IMR-90 (cell line): ENCODE results near the gene KMT2E.

Source experiments
- CEBPB ChIP-seq: IDR thresholded peaks from 2 replicates; pipeline ENCODE4 v1.6.1; 2012; ENCODE audit warnings: low read depth, low read length, improper control_type of control experiment
- CTCF ChIP-seq: conservative IDR thresholded peaks from 2 replicates; pipeline ENCODE4 v1.5.1; 2012; ENCODE audit warnings: mild to moderate bottlenecking, low read depth, low read length, improper control_type of control experiment
- MAFK ChIP-seq: IDR thresholded peaks from 2 replicates; pipeline ENCODE4 v1.6.1; 2012; ENCODE audit warnings: low read depth, low read length, improper control_type of control experiment
- MXI1 ChIP-seq: IDR thresholded peaks from 2 replicates; pipeline ENCODE4 v1.6.1; 2012; ENCODE audit warnings: low read depth, mild to moderate bottlenecking, low read length, moderate library complexity, borderline replicate concordance
- NFE2L2 ChIP-seq: fragments of 150-350 bp; IDR thresholded peaks from 2 replicates; pipeline ENCODE4 v1.6.1; 2016; ENCODE audit warnings: low read depth, mild to moderate bottlenecking, low read length
- POLR2A ChIP-seq: IDR thresholded peaks from 2 replicates; pipeline ENCODE4 v1.6.1; 2012; ENCODE audit warnings: mild to moderate bottlenecking, low read depth, low read length
- RAD21 ChIP-seq: IDR thresholded peaks from 2 replicates; pipeline ENCODE4 v1.6.1; 2012; ENCODE audit warnings: low read length, improper control_type of control experiment
- RCOR1 ChIP-seq: IDR thresholded peaks from 2 replicates; pipeline ENCODE4 v1.6.1; 2012; ENCODE audit warnings: mild to moderate bottlenecking, low read length, improper control_type of control experiment; ENCODE audit not compliant: insufficient replicate concordance
- RFX5 ChIP-seq: IDR thresholded peaks from 2 replicates; pipeline ENCODE4 v1.8.0; 2012; ENCODE audit warnings: low read depth, mild to moderate bottlenecking, low read length, moderate library complexity
- SMC3 ChIP-seq: fragments of 150-350 bp; IDR thresholded peaks from 2 replicates; pipeline ENCODE4 v1.6.1; 2016; ENCODE audit warnings: low read depth, mild to moderate bottlenecking, antibody characterized with exemption, low read length, moderate library complexity
- TF ChIP-seq, protein P1 (sequence below): fragments of 150-350 bp; IDR thresholded peaks from 2 replicates; pipeline ENCODE4 v1.6.1; 2017; ENCODE audit warnings: mild to moderate bottlenecking, antibody characterized with exemption, low read length, low read depth

DNA sequence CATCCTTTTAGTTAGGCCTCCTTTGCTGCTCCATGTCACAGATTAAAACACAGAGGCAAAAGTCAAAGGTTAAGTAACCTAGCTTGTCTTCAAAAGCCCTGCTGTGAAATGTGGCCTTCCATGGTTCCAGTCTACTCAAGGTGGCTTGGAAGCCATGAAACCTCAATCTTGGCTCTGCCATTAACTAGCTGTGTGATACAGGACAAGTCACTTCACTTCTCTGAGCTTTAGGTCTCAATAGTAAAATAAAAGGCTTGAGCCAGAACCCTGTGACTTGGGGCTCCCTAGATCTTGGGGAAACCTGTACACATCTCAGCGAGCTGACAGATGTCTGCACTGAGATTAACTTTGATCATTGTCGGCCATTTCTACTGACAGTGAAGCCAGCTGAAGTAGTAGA lies 48.0 kb upstream of the KMT2E start:
- TF ChIP-seq CTCF (no peak), RAD21 (no peak), POLR2A (no peak), CEBPB (no peak), SMC3 (no peak), RFX5 (no peak), RCOR1 (no peak), MAFK (no peak), NFE2L2 (no peak), MXI1 (no peak)
- TF ChIP-seq, protein P1, sequence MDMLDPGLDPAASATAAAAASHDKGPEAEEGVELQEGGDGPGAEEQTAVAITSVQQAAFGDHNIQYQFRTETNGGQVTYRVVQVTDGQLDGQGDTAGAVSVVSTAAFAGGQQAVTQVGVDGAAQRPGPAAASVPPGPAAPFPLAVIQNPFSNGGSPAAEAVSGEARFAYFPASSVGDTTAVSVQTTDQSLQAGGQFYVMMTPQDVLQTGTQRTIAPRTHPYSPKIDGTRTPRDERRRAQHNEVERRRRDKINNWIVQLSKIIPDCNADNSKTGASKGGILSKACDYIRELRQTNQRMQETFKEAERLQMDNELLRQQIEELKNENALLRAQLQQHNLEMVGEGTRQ: no peak
